Measurements from ENCODE around the gene TMF1.

GRCh38 chr3:69094467-69095205 is 42.5 kb upstream of the TMF1 start:
- no peak for TF ChIP-seq POLR2A (IDR thresholded peaks at IDR 0.05)
- TF ChIP-seq, protein P1, sequence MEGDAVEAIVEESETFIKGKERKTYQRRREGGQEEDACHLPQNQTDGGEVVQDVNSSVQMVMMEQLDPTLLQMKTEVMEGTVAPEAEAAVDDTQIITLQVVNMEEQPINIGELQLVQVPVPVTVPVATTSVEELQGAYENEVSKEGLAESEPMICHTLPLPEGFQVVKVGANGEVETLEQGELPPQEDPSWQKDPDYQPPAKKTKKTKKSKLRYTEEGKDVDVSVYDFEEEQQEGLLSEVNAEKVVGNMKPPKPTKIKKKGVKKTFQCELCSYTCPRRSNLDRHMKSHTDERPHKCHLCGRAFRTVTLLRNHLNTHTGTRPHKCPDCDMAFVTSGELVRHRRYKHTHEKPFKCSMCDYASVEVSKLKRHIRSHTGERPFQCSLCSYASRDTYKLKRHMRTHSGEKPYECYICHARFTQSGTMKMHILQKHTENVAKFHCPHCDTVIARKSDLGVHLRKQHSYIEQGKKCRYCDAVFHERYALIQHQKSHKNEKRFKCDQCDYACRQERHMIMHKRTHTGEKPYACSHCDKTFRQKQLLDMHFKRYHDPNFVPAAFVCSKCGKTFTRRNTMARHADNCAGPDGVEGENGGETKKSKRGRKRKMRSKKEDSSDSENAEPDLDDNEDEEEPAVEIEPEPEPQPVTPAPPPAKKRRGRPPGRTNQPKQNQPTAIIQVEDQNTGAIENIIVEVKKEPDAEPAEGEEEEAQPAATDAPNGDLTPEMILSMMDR (IDR thresholded peaks at IDR 0.05): no peak

All from vagina (tissue), 2 donors.